Tibial artery (tissue), 4 donors: ENCODE data around the gene CEP78.

Experiments
- DNase-seq, 2 donors: peaks; one replicate each; pipeline ENCODE4 v3.0.0-alpha.2; 2019
- H3K27ac ChIP-seq, 2 donors: fragments of 200-600 bp; sonication (generic) in 1 of 2; 1 replicate in 1 of 2; 2 replicates in 1 of 2; pipeline ENCODE4 v1.5.1; 2018 to 2019; ENCODE audit warnings: mild to moderate bottlenecking in 1 of 2
- H3K27me3 ChIP-seq, 2 donors: fragments of 200-600 bp; sonication (generic) in 1 of 2; one replicate each; pipeline versions ENCODE4 v1.5.1 to v1.6.0; 2016 to 2019
- H3K36me3 ChIP-seq, 3 donors: fragments of 200-600 bp; sonication (generic) in 2 of 3; one replicate each; pipeline ENCODE4 v1.5.1; 2016 to 2019; ENCODE audit warnings: mild to moderate bottlenecking in 2 of 3
- H3K4me1 ChIP-seq, 4 donors: fragments of 200-600 bp; sonication (generic) in 2 of 4; 1 replicate in 3 of 4; 2 replicates in 1 of 4; pipeline ENCODE4 v1.5.1; 2016 to 2019
- H3K4me3 ChIP-seq, 2 donors: fragments of 200-600 bp; sonication (generic) in 1 of 2; 1 replicate in 1 of 2; 2 replicates in 1 of 2; pipeline ENCODE4 v1.5.1; 2018 to 2019; ENCODE audit warnings: mild to moderate bottlenecking in 2 of 2
- H3K9me3 ChIP-seq, 3 donors: fragments of 200-600 bp; sonication (generic) in 1 of 3; one replicate each; pipeline ENCODE4 v1.5.1; 2016 to 2019
- CTCF ChIP-seq, 2 experiments: fragments of 200-600 bp in 1 of 2; fragments of 450-650 bp in 1 of 2; IDR thresholded peaks; one replicate each; pipeline ENCODE4 v1.5.1; 2017 to 2019; ENCODE audit warnings: antibody characterized with exemption in 2 of 2, mild to moderate bottlenecking in 1 of 2, moderate library complexity in 1 of 2
- intact Hi-C: fragments of 100-400 bp; cut with DNase I; formaldehyde crosslinking; loops from one replicate; pipeline ENCODE4 v1.15.0; 2023; ENCODE audit warnings: low total_unique reads

The CEP78 gene

GRCh38 chr9:78210841-78211301, 25.0 kb upstream of the CEP78 start:
- no peak overlapping the region for H3K4me3 ChIP-seq
- no peaks in the 10 kb centered on the region for H3K36me3 ChIP-seq
- intact Hi-C loops = loop anchor here (10.0 kb wide), 1 partner anchor 796 kb away; no protein-coding TSS in a partner anchor
- DNase-seq = no peak
- no peaks in the 10 kb centered on the region for H3K27me3 ChIP-seq
- H3K9me3 ChIP-seq = no peaks in the 10 kb centered on the region
- no peak overlapping the region for H3K27ac ChIP-seq
- peaks cover 0 to 11% (median 4%) of the 10 kb centered on the region in 4 donors for H3K4me1 ChIP-seq
- no peak for TF ChIP-seq CTCF (IDR thresholded peaks at IDR 0.05)

DNA sequence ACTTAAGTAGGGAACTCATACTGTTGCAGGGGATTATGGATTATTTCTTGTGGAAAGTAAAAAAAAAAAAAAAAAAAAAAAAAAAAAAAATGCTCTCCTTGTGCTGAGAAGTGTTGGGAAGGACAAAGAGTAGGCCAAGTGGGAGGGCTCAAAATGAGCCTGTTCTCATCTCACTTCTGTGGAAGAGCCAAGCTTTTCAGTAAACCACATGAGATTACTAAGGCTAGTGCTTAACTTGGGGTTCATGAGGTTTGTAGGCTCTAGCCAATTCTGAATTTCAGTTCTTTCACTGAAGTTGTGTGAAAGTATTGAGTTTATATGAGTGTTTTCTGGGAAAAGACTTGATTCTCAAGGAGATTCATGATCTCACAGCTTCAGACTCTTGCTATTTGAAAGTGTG, 23.0 kb upstream of the CEP78 start:
- TF ChIP-seq CTCF (IDR thresholded peaks at IDR 0.05) = no peak
- no peaks in the 10 kb centered on the region for H3K9me3 ChIP-seq
- no peak for DNase-seq
- no peaks in the 10 kb centered on the region for H3K27me3 ChIP-seq
- H3K27ac ChIP-seq = no peak overlapping the region
- intact Hi-C loops = loop anchor here (10.0 kb wide), 1 partner anchor 798 kb away; no protein-coding TSS in a partner anchor
- H3K4me1 ChIP-seq = peaks cover 0 to 14% (median 6%) of the 10 kb centered on the region in 4 donors
- no peak overlapping the region for H3K4me3 ChIP-seq
- no peaks in the 10 kb centered on the region for H3K36me3 ChIP-seq

DNA sequence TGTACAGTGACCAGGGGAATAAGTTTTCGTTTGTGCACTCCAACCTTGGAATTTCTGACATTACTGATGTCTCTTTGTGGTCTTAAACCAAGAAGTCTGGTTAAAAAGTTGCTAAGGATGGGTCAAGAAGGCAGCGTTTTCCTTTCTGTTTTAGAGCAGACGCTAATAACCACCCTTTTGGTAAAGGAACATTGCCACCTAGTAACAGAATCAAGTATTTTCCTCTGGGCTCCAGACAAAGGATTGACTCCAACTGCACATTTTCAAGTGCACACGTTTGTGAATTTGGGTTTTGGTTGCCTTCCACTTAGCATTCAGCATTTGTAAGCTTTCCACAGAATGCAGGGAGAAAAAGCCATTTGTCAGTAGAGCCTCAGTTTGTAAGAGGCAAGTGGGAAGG, 22.2 kb upstream of the CEP78 start:
- no peaks in the 10 kb centered on the region for H3K9me3 ChIP-seq
- no peak overlapping the region for H3K4me3 ChIP-seq
- no peaks in the 10 kb centered on the region for H3K36me3 ChIP-seq
- intact Hi-C loops = loop anchor here (10.0 kb wide), 1 partner anchor 799 kb away; no protein-coding TSS in a partner anchor
- H3K4me1 ChIP-seq = peaks cover 0 to 14% (median 6%) of the 10 kb centered on the region in 4 donors
- no peak for DNase-seq
- H3K27ac ChIP-seq = no peak overlapping the region
- TF ChIP-seq CTCF (IDR thresholded peaks at IDR 0.05) = peak in 1 of 2 experiments; percentile 16
- H3K27me3 ChIP-seq = no peaks in the 10 kb centered on the region

- no peaks in the 10 kb centered on the region for H3K9me3 ChIP-seq
- H3K27me3 ChIP-seq = no peaks in the 10 kb centered on the region
- H3K4me3 ChIP-seq = no peak overlapping the region
- H3K36me3 ChIP-seq = no peaks in the 10 kb centered on the region
- TF ChIP-seq CTCF (IDR thresholded peaks at IDR 0.05) = no peak
- DNase-seq = no peak
- H3K4me1 ChIP-seq = peaks cover 0 to 14% (median 6%) of the 10 kb centered on the region in 4 donors
- no peak overlapping the region for H3K27ac ChIP-seq
- intact Hi-C loops = loop anchor here (10.0 kb wide), 1 partner anchor 800 kb away; no protein-coding TSS in a partner anchor
These were observed 21.4 kb upstream of the CEP78 start for GRCh38 chr9:78214492-78214891.

GRCh38 chr9:78215706-78216105, 20.2 kb upstream of the CEP78 start:
- Histone ChIP-seq H3K4me3 (no peak overlapping the region), H3K9me3 (no peaks in the 10 kb centered on the region), H3K27ac (no peak overlapping the region), H3K4me1 (peaks cover 0 to 14% (median 6%) of the 10 kb centered on the region in 4 donors), H3K27me3 (no peaks in the 10 kb centered on the region), H3K36me3 (no peaks in the 10 kb centered on the region)
- no peak for TF ChIP-seq CTCF (IDR thresholded peaks at IDR 0.05)
- no peak for DNase-seq
- intact Hi-C loops = loop anchor here (10.0 kb wide), 1 partner anchor 801 kb away; no protein-coding TSS in a partner anchor
